CD4-positive, alpha-beta T cell treated with Interleukin-21 for 1 hour (primary cell): ENCODE measurements around the gene MBTD1.
"Not testable (repeated sequence)": the region's sequence is repeated elsewhere in the genome, so short reads cannot be mapped to it uniquely, and the experiment has no call there.

Experiments used
- DNase-seq: peaks from one replicate; pipeline ENCODE4 v3.0.0-alpha.2; 2020

Gene MBTD1

DNA sequence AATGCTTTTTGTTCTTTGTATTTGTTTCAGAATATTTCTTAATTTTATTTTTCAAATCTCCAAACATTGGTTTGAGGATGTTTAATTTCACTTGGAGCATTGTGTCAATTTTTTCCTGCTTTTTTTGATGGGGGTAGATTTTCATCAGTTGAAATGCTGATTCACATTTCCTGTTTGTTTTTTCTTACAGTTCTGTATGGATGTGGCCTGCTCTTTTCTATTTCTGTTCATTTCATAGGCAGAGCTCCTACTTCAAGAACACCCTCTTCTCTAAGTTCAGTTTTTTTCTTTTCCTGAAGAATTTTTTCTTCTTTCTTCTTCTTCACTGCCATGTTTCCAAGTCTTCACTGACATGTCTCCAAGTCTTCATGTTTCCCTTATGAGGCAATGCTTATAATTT, 8.8 kb downstream of the MBTD1 start:
- DNase-seq: no peak

GRCh38 chr17:51250314-51250840, 9.5 kb downstream of the MBTD1 start:
- no peak for DNase-seq

- DNase-seq: no peak
These were observed 14.3 kb downstream of the MBTD1 start for GRCh38 chr17:51245535-51245934.

DNA sequence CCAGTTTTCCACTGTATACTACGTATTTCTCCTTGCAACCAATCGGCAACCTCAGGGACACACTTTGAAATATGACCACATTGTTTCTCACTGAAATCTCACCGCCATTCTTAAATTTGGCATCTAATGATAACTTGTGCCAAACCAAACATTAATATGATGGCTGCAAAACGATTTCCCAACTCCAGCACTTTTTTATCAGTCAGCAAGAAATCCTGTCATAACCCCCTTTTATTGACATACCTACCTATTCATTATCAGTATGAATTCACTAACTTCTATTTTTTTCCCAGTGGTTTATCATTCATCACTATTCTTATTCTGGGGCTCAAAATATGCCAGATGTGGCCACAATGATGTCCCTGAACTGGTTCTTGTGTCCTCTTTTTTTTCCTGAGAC, 15.8 kb downstream of the MBTD1 start:
- DNase-seq: no peak

GRCh38 chr17:51240275-51240674, 19.6 kb downstream of the MBTD1 start:
- no peak for DNase-seq

DNA sequence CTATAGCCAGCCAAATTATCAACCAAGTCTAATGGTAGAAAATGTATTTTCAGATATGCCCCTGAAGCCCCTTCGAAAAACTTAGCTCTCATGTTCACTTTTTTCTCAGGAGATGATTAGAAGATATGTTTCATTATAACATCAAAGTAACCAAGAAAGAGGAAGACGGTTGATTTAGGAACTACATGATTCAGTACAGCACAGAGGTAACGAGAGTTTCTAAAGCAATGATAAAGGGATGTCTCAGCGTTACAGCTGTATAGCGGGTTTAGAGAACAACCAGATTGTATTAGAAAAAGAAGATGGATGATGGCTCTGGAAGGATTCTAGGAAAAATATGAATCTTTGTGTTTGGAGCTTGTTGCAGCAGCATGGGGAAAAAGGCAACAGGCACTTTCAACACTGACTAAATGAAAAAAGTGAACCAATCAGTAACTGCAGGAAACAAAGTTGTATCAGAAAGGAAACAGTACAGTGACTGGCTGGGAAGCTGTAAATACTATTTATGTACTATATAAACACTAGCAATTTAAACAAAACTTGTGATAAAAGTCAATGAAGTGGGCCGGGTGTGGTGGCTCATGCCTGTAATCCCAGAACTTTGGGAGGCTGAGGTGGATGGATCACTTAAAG, 21.5 kb downstream of the MBTD1 start:
- no peak for DNase-seq

DNA sequence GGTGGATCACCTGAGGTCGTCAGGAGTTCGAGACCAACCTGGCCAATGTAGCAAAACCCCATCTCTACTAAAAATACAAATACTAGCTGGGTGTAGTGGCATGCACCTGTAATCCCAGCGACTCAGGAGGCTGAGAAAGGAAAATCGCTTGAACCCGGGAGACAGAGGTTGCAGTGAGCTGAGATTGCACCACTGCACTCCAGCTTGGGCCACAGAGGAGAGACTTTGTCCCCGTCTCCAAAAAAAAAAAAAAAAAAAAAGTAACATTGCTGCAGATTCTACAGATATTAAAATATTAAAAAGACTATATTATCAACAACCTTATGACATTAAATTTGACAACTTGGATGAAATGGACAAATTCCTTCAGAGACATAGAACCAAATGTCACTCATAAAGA, 25.7 kb downstream of the MBTD1 start:
- no peak for DNase-seq

GRCh38 chr17:51231999-51232398, 27.9 kb downstream of the MBTD1 start:
- DNase-seq: no peak

DNA sequence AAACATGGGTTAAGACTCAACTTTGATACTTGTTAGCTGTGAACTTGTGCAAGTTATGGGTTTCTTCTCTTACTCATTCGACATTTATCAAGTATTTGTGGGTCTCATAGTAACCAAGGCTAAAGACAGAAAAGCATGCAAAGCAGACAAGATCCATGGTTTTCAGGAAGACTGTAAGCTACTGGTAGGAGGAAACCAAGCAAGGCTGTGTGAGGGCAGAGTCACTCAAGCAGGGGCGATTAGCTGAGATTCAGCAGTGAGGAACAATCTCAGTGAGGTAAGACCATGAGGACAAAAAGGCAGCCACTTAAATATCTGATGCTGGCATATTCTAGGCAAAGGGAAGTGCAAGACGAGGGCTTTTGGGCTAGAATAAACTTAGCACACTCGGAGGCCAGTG, 29.5 kb downstream of the MBTD1 start:
- no peak for DNase-seq

DNA sequence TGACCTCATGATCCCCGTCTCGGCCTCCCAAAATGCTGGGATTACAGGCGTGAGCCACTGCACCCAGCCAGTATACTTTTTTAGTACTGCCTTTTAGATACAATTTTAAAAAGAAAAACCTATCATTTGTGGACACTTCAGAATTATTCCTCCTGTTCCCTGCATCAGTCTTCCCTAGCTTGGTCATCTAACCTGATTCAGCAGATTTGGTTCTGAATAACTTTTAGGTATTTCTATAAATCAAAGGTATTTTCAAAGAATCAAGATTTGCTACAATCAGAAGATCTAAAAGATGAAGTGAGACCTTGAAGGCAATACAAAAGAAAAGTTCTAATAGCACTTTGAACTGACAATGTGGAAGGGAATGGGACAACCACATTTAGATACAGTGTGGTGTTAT, 30.0 kb downstream of the MBTD1 start:
- no peak for DNase-seq

DNA sequence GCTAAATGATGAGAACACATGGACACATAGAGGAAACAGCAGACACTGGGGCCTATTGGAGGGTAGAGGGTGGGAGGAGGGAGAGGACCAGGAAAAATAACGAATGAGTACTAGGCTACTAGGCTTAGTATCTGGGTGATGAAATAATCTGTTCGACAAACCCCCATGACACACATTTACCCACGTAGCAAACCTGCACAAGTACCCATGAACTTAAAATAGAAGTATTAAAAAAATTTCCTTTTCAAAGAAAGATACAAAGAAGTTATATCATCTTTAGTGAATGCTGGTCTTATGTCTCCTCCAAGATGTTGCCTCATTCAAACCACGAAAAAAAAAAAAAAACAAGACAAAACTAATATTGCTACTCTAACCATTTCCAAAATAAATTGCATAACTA, 31.7 kb downstream of the MBTD1 start:
- no peak for DNase-seq

DNA sequence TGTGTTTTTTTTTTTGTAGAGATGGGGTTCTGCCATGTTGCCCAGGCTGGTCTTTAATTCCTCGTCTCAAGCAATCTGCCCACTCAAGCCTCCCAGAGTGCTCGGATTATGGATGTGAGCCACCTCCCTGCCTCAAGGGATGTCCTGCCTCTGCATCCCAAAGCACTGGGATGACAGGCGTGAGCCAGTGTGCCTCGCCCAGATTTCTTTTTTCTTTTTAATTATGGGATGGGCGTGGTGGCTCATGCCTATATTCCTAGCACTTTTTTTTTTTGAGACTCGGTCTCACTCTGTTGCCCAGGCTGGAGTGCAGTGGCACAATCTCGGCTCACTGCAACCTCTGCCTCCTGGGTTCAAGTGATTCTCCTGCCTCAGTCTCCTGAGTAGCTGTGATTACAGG, 34.3 kb downstream of the MBTD1 start:
- not testable (repeated sequence) for DNase-seq

GRCh38 chr17:51224402-51225262, 35.2 kb downstream of the MBTD1 start:
- DNase-seq: no peak

DNA sequence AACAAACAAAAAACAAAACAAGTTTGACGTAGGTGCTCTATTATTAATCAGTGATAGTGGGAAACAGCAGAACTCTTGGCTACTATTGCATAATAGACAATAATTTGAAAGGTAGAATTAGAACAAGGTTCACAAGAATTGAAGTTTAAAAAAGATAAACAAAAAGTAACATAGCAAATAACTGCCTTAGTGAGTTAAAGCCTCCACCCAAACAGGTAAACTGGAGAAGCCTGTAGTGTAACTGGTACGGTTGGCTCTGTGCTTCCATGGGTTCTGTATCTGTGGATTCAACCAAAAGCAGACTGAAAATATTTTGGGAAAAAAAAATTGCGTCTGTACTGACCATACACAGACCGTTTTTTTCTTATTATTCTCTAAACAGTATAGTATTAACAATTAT, 38.5 kb downstream of the MBTD1 start:
- DNase-seq: no peak

DNA sequence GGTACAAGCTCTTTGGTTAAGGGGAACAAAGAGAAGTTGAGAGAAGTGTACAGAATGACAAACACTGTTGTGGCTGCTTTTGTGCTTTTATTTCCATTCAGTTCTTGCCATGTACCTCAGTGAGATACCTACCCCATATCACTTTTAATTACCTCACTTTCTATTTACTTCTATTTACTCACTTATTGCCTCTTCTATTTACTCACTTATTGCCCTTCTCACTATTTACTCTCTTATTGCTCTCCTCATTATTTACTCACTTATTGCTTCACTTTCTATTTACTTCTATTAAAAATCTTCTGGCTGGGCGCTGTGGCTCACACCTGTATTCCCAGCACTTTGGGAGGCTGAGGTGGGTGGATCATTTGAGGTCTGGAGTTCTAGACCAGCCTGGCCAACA, 41.9 kb downstream of the MBTD1 start:
- DNase-seq: no peak

DNA sequence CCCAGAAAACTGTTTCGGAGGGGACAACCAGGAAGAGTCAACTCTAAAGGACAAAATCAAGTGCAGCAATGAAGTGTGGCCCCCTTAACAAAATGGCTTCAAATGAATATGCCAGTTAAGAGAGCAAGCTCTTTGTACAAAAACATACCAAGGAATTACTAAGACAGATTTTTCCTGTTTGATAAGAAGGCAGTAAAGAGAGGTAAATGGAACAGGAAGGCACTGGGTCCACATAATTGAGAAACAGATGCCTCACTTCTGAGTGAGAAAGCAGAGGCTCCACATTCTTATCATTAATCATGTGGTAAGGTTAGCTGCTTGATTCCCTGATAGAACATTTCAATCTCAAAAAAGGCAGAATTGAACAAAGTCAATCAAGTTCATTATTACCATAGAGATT, 44.9 kb downstream of the MBTD1 start:
- DNase-seq: no peak

- no peak for DNase-seq
These were observed 56.0 kb downstream of the MBTD1 start for GRCh38 chr17:51203838-51204237.

- no peak for DNase-seq
These were observed 59.0 kb downstream of the MBTD1 start for GRCh38 chr17:51200846-51201245.

DNA sequence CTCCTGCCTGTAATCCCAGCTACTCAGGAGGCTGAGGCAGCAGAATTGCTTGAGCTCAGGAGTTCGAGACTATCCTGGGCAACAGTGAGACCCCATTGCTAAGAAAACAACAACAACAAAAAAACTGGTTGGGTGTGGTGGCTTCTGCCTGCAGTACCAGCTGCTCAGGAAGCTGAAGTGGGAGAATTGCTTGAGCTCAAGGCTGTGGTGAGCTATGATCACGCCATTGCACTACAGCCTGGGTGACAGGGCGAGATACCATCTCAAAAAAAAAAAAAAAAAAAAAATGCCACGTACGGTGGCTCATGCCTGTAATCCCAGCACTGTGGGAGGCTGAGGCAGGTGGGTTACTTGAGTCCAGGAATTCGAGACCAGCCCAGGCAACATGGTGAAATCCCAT, 59.6 kb downstream of the MBTD1 start:
- DNase-seq: peak; percentile 16

- DNase-seq: no peak
These were observed 62.1 kb downstream of the MBTD1 start for GRCh38 chr17:51197754-51198153.

GRCh38 chr17:51191895-51192294, 68.0 kb downstream of the MBTD1 start:
- no peak for DNase-seq

- no peak for DNase-seq
These were observed 70.2 kb downstream of the MBTD1 start for GRCh38 chr17:51189628-51190027.

DNA sequence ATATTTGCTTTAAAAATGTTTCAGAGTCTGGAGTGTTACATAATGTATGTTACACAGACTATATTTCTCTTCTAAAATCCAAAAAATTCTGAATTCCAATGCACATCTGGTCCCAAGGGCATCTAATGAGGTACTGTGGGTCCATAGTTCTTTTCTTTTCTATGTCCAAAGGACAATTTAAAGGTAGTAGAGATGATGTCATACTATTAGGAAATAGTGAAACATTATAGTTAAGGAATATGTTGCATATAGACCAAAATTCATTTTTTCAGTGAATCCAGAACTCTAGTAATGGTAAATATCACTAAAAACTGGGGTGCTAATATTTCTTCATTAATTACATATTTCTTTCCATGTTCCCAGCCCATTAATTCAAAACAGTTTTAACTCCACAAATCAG, 70.7 kb downstream of the MBTD1 start:
- no peak for DNase-seq

DNA sequence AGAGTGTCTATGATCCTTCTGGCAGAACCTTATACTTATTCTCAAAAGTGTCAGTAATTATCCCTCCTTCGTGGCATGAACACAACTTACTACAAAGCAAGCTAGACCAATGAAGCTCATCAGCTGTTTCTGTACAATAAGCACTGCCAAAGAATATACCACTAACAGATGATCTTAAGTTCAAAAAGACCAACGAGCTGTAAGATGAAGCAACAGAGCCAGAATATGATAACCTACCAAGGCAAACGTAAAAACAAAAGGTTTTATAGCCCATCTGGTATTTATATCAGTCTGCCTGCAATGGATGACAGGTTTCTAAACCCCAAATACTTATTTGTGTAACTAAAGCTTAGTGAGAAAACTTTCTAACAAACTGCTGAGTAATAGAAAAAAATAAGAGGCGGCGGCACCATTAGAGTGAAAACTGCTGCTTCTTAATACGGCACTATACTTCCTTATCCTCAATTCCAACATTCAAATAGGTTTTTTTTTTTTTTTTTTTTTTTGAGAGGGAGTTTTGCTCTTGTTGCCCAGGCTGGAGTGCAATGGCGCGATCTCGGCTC, 71.5 kb downstream of the MBTD1 start:
- no peak for DNase-seq
